Stimulated activated CD4-positive, alpha-beta T cell treated with anti-CD3 and anti-CD28 coated beads, Interleukin-1b, Interleukin-23, amount 100 ng/mL, for 48 hours (primary cell): Measurements from ENCODE around the gene MAFF.
"Not testable (repeated sequence)": the region's sequence is repeated elsewhere in the genome, so short reads cannot be mapped to it uniquely, and the experiment has no call there.

Experiments used
- DNase-seq: peaks from one replicate; pipeline ENCODE4 v3.0.0-alpha.2; 2020

The MAFF gene

GRCh38 chr22:38228326-38228872 is 26.6 kb downstream of the MAFF start:
- no peak for DNase-seq

GRCh38 chr22:38228873-38229740 is 27.3 kb downstream of the MAFF start:
- no peak for DNase-seq

- DNase-seq: no peak
These were observed 28.5 kb downstream of the MAFF start for GRCh38 chr22:38230108-38230825.

GRCh38 chr22:38230916-38231315 is 29.1 kb downstream of the MAFF start:
- DNase-seq: no peak

- no peak for DNase-seq
These were observed 30.4 kb downstream of the MAFF start for GRCh38 chr22:38232196-38232595.

GRCh38 chr22:38233427-38233826 is 31.6 kb downstream of the MAFF start:
- DNase-seq: no peak

- not testable (repeated sequence) for DNase-seq
These were observed 32.1 kb downstream of the MAFF start for GRCh38 chr22:38233856-38234255.

- no peak for DNase-seq
These were observed 33.6 kb downstream of the MAFF start for GRCh38 chr22:38235240-38235850.

GRCh38 chr22:38236786-38237185 is 35.0 kb downstream of the MAFF start:
- no peak for DNase-seq

GRCh38 chr22:38238519-38239071 is 36.8 kb downstream of the MAFF start:
- DNase-seq: no peak

- DNase-seq: no peak
These were observed 37.4 kb downstream of the MAFF start for GRCh38 chr22:38239101-38239761.

GRCh38 chr22:38240734-38241252 is 39.0 kb downstream of the MAFF start:
- no peak for DNase-seq

- no peak for DNase-seq
These were observed 41.4 kb downstream of the MAFF start for GRCh38 chr22:38243007-38243765.

GRCh38 chr22:38244106-38244505 is 42.3 kb downstream of the MAFF start:
- no peak for DNase-seq

GRCh38 chr22:38246046-38246658 is 44.4 kb downstream of the MAFF start:
- DNase-seq: no peak

GRCh38 chr22:38246692-38247091 is 44.9 kb downstream of the MAFF start:
- DNase-seq: no peak

GRCh38 chr22:38247713-38248112 is 45.9 kb downstream of the MAFF start:
- no peak for DNase-seq

- no peak for DNase-seq
These were observed 46.5 kb downstream of the MAFF start for GRCh38 chr22:38248280-38248679.

- no peak for DNase-seq
These were observed 47.5 kb downstream of the MAFF start for GRCh38 chr22:38249301-38249700.

GRCh38 chr22:38249803-38250642 is 48.2 kb downstream of the MAFF start:
- DNase-seq: no peak
